ENCODE results near the gene ANKH.

DNA sequence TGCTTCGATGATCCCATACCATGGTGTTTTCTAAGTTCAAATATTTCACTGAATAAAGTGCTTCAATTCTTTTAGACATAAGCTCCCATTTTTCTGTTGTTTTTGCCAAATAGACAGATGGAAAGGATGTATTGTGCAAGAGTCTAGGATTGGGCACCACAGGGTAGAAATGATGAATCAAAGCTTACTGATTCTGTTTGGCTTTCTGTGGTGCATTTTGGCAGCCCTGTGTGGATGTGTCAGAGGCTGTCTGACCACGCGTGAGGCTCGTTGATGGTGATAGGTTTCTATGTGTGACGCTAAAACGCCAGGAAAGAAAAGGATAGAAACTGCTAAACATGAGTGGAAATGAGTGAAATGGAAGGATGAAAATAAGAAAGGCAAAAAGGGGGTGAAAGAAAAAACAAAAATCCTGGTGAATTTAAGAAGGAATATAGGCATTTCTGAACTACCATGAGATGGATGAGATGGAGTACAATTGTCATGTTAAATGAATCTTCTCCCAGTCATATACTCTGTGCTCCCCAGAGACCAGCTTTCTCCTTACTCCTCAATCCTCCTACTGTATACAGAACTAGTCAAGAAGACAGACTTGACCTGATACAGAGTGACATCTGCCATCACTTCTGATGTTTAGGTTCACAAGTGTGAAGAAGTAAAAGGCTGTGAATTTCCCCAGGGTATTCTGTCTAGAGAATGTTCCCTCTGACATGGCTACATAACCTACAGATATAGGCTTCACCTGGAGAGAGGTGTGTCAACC lies 54.4 kb downstream of the ANKH start:
- TF ChIP-seq, protein P1, sequence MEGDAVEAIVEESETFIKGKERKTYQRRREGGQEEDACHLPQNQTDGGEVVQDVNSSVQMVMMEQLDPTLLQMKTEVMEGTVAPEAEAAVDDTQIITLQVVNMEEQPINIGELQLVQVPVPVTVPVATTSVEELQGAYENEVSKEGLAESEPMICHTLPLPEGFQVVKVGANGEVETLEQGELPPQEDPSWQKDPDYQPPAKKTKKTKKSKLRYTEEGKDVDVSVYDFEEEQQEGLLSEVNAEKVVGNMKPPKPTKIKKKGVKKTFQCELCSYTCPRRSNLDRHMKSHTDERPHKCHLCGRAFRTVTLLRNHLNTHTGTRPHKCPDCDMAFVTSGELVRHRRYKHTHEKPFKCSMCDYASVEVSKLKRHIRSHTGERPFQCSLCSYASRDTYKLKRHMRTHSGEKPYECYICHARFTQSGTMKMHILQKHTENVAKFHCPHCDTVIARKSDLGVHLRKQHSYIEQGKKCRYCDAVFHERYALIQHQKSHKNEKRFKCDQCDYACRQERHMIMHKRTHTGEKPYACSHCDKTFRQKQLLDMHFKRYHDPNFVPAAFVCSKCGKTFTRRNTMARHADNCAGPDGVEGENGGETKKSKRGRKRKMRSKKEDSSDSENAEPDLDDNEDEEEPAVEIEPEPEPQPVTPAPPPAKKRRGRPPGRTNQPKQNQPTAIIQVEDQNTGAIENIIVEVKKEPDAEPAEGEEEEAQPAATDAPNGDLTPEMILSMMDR (IDR thresholded peaks at IDR 0.05 in 2 of 3, conservative IDR thresholded peaks at IDR 0.05 in 1 of 3; ENCODE audit: borderline replicate concordance in 1 of 3, insufficient read depth in 1 of 3, low read depth in 2 of 3, low read length in 2 of 3) = no peak
- no peak for TF ChIP-seq JUND (IDR thresholded peaks at IDR 0.05)
